Activated CD8-positive, alpha-beta T cell treated with anti-CD3 and anti-CD28 coated beads for 36 hours (primary cell): Measurements from ENCODE around the gene EXOC4. TPM values are rescaled to one million over a fixed set of nuclear protein-coding genes. Genes with fewer than 3 reads are reported as not detected.

Experiments
- ATAC-seq: fragments of 200-7000 bp; cut with Tn5 transposase; one replicate; pipeline ENCODE4 v1.10.0; 2021; ENCODE audit warnings: mild to moderate bottlenecking, moderate library complexity
- CTCF ChIA-PET: fragments of 350-600 bp; sonication (Branson Sonifier 250); formaldehyde crosslinking; loops from one replicate; lab custom pipeline; 2021; ENCODE audit warnings: antibody characterized with exemption; lab: Charles Lee
- POLR2A ChIA-PET: fragments of 350-600 bp; sonication (Branson Sonifier 250); formaldehyde crosslinking; loops from one replicate; lab custom pipeline; 2021; ENCODE audit warnings: antibody characterized with exemption; lab: Charles Lee
- DNase-seq: peaks from one replicate; pipeline ENCODE4 v3.0.0-alpha.2; 2020
- H3K27ac Mint-ChIP-seq: one replicate; pipeline ENCODE4 v1.8.0; 2021; ENCODE audit warnings: mild to moderate bottlenecking, mixed read lengths
- H3K27me3 Mint-ChIP-seq: one replicate; pipeline ENCODE4 v1.8.0; 2021; ENCODE audit warnings: mixed read lengths
- H3K36me3 Mint-ChIP-seq: one replicate; pipeline ENCODE4 v1.8.0; 2021; ENCODE audit warnings: low read depth, mixed read lengths
- H3K4me1 Mint-ChIP-seq: one replicate; pipeline ENCODE4 v1.8.0; 2021; ENCODE audit warnings: low read depth, mixed read lengths
- H3K4me3 Mint-ChIP-seq: one replicate; pipeline ENCODE4 v1.8.0; 2021; ENCODE audit warnings: mild to moderate bottlenecking, moderate library complexity, mixed read lengths
- H3K9me3 Mint-ChIP-seq: one replicate; pipeline ENCODE4 v1.8.0; 2021; ENCODE audit warnings: mixed read lengths
- intact Hi-C: fragments of 100-400 bp; cut with micrococcal nuclease; formaldehyde crosslinking; loops from one replicate; pipeline ENCODE4 v1.10.0; 2022
- total RNA-seq, 2 experiments: library from RNA; stranded (reverse); gene quantifications; one replicate each; pipeline ENCODE4 v1.2.3, GENCODE V29; 2021
- TF ChIP-seq, protein P1 (sequence below): fragments of 200-600 bp; IDR thresholded peaks from one replicate; pipeline ENCODE4 v1.8.0; 2022; ENCODE audit warnings: antibody characterized with exemption, mild to moderate bottlenecking

The EXOC4 gene
- total RNA-seq, 2 experiments from 2014 or later, result 54.1 to 61.7 TPM

DNA sequence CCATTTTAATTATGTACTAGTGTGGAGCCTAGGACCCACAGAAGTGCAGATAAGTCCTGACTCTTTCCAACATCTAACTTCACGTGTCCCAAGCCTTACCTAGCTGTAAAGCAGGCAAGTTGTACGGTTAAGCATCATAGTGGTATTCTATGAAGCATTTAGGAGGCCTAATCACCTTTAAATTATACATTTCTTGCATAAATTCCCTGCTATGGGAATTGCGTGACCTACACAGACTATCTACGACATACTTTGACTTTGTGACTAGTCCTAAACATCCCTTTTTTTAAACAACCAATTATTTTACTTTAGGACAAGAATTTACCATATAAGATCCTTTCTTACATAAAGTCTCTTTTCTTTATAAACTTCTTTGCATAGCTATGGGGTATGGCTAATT, 836.6 kb downstream of the EXOC4 start:
- intact Hi-C loops, result no loop called here
- Mint-ChIP-seq H3K36me3 (peaks cover 5% of the 10 kb centered on the region), H3K4me1 (no peaks in the 10 kb centered on the region), H3K27ac (no peak overlapping the region), H3K27me3 (no peaks in the 10 kb centered on the region), H3K4me3 (no peak overlapping the region), H3K9me3 (peaks cover 35% of the 10 kb centered on the region)
- no peak for ATAC-seq
- TF ChIP-seq, protein P1, sequence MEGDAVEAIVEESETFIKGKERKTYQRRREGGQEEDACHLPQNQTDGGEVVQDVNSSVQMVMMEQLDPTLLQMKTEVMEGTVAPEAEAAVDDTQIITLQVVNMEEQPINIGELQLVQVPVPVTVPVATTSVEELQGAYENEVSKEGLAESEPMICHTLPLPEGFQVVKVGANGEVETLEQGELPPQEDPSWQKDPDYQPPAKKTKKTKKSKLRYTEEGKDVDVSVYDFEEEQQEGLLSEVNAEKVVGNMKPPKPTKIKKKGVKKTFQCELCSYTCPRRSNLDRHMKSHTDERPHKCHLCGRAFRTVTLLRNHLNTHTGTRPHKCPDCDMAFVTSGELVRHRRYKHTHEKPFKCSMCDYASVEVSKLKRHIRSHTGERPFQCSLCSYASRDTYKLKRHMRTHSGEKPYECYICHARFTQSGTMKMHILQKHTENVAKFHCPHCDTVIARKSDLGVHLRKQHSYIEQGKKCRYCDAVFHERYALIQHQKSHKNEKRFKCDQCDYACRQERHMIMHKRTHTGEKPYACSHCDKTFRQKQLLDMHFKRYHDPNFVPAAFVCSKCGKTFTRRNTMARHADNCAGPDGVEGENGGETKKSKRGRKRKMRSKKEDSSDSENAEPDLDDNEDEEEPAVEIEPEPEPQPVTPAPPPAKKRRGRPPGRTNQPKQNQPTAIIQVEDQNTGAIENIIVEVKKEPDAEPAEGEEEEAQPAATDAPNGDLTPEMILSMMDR, result no peak
- CTCF ChIA-PET, result no interaction called here
- POLR2A ChIA-PET, result interaction anchor here (0.7 kb wide), 1 partner anchor 9 kb away, joined by 3 read pairs; no protein-coding TSS in a partner anchor
- DNase-seq, result no peak

DNA sequence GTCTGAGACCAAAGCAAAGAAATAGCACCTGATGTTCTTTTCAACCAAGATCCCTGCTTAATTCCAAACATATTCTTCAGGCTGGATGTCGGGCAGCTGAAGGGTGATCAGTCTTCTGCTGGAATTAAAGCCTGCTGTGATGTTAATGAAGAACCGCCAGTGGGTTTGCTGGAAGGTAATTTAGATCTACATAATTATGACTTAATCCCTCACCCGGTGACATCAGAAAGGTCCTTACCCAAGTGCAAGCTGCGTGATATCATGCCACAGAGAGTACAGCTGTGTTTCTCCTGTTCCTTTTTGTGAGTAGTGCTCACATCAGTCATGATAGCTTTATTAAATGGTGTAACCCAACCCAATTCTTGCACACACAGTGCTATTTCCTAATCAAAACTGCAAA, 845.2 kb downstream of the EXOC4 start:
- peaks cover 31% of the 10 kb centered on the region for H3K9me3 Mint-ChIP-seq
- H3K4me1 Mint-ChIP-seq, result no peaks in the 10 kb centered on the region
- H3K27me3 Mint-ChIP-seq, result no peaks in the 10 kb centered on the region
- H3K4me3 Mint-ChIP-seq, result no peak overlapping the region
- POLR2A ChIA-PET, result no interaction called here
- no peak for DNase-seq
- intact Hi-C loops, result loop anchor here (2.0 kb wide), 1 partner anchor 17 kb away; no protein-coding TSS in a partner anchor
- H3K36me3 Mint-ChIP-seq, result peaks cover 2% of the 10 kb centered on the region
- CTCF ChIA-PET, result no interaction called here
- ATAC-seq, result no peak
- TF ChIP-seq, protein P1, result no peak
- no peak overlapping the region for H3K27ac Mint-ChIP-seq

DNA sequence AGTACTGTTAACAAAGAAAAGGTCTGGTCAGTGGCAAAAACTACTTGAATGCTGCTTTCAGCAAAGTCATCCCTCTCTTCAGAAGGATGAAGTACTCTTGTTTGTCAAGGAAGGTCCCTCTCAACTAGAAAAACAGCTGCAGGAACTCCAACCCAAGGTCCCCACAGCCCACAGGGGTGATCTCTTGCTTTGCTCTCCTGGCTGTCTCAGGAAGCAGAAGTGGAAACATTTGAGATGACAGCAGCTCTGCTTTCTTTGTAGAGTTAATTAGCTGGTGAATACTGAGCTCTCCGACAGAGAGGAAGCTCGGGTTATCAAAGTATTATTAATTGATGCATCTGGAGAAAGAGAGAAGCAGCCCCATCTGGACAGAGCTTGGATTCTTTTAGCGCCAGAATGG, 848.8 kb downstream of the EXOC4 start:
- Mint-ChIP-seq H3K9me3 (peaks cover 5% of the 10 kb centered on the region), H3K27me3 (no peaks in the 10 kb centered on the region), H3K36me3 (no peaks in the 10 kb centered on the region), H3K4me3 (no peak overlapping the region), H3K27ac (no peak overlapping the region), H3K4me1 (no peaks in the 10 kb centered on the region)
- intact Hi-C loops, result no loop called here
- TF ChIP-seq, protein P1, result no peak
- ChIA-PET CTCF (no interaction called here), POLR2A (no interaction called here)
- DNase-seq, result no peak
- ATAC-seq, result no peak

DNA sequence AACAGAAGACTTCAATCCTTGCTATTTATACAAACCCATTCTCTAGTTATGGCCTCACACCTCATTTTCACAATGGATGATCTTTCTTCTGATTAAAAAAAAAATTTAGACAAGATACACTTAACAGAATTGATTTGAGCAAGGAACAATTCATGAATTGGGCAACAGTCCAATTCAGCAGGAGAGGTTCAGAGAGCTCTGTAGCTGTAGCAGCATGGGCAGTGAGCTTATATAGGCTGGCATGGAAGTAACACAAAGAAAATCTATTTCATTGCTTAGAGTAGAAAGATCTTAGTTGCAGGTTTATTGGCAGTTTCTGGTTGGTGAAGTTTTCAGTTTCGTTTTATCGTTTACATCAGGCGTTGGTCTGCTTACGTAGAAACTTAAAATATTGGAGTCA, 851.3 kb downstream of the EXOC4 start:
- TF ChIP-seq, protein P1, result no peak
- H3K9me3 Mint-ChIP-seq, result no peaks in the 10 kb centered on the region
- H3K27ac Mint-ChIP-seq, result no peak overlapping the region
- H3K36me3 Mint-ChIP-seq, result no peaks in the 10 kb centered on the region
- H3K27me3 Mint-ChIP-seq, result no peaks in the 10 kb centered on the region
- no peak for ATAC-seq
- H3K4me3 Mint-ChIP-seq, result no peak overlapping the region
- no peak for DNase-seq
- POLR2A ChIA-PET, result no interaction called here
- CTCF ChIA-PET, result interaction anchor here (0.7 kb wide), 1 partner anchor 1321 kb away, joined by 3 read pairs; no protein-coding TSS in a partner anchor
- intact Hi-C loops, result no loop called here
- H3K4me1 Mint-ChIP-seq, result no peaks in the 10 kb centered on the region

DNA sequence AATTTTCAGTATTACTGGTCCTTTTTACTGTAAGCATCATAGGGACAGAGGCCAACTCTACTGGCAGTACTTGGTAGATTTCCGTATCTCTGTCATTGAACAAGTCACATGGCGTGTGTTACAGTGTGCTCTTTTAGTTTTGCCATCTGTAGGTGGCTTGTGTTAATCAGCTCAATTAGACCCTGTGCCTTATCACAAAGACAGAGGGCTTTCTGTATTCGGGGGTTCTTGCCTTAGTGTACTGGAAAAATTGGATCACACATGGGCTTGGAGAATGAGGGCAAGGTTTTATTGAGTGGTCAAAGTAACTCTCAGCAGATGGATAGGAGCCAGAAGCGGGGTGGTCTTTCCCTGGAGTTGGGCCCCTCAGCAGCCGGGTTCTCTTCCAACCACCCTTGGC, 853.0 kb downstream of the EXOC4 start:
- no peaks in the 10 kb centered on the region for H3K27me3 Mint-ChIP-seq
- no peaks in the 10 kb centered on the region for H3K4me1 Mint-ChIP-seq
- intact Hi-C loops, result no loop called here
- H3K27ac Mint-ChIP-seq, result no peak overlapping the region
- CTCF ChIA-PET, result no interaction called here
- no peaks in the 10 kb centered on the region for H3K36me3 Mint-ChIP-seq
- no peak overlapping the region for H3K4me3 Mint-ChIP-seq
- DNase-seq (no peak), ATAC-seq (no peak)
- H3K9me3 Mint-ChIP-seq, result no peaks in the 10 kb centered on the region
- TF ChIP-seq, protein P1, result no peak
- POLR2A ChIA-PET, result no interaction called here
